Activated naive CD8-positive, alpha-beta T cell treated with anti-CD3 and anti-CD28 coated beads, Interleukin-2, amount 50 U/mL, for 24 hours (primary cell): ENCODE results near the gene TCAP.
A peak's percentile ranks its signal among the peaks of the same experiment; 100 is the strongest.

ENCODE experiments used
- ATAC-seq: fragments of 150-1000 bp; cut with Tn5 transposase; one replicate; pipeline ENCODE4 v1.10.0; 2021
- DNase-seq: peaks from one replicate; pipeline ENCODE4 v3.0.0; 2021
- H3K27ac Mint-ChIP-seq: one replicate; pipeline ENCODE4 v1.8.0; 2021; ENCODE audit warnings: mild to moderate bottlenecking, mixed read lengths
- H3K27me3 Mint-ChIP-seq: one replicate; pipeline ENCODE4 v1.8.0; 2021; ENCODE audit warnings: mixed read lengths
- H3K36me3 Mint-ChIP-seq: one replicate; pipeline ENCODE4 v1.8.0; 2021; ENCODE audit warnings: low read depth, mixed read lengths
- H3K4me1 Mint-ChIP-seq: one replicate; pipeline ENCODE4 v1.8.0; 2021; ENCODE audit warnings: mixed read lengths
- H3K4me3 Mint-ChIP-seq: one replicate; pipeline ENCODE4 v1.8.0; 2021; ENCODE audit warnings: mild to moderate bottlenecking, moderate library complexity, mixed read lengths
- H3K9me3 Mint-ChIP-seq: one replicate; pipeline ENCODE4 v1.8.0; 2021; ENCODE audit warnings: mixed read lengths

Gene TCAP

DNA sequence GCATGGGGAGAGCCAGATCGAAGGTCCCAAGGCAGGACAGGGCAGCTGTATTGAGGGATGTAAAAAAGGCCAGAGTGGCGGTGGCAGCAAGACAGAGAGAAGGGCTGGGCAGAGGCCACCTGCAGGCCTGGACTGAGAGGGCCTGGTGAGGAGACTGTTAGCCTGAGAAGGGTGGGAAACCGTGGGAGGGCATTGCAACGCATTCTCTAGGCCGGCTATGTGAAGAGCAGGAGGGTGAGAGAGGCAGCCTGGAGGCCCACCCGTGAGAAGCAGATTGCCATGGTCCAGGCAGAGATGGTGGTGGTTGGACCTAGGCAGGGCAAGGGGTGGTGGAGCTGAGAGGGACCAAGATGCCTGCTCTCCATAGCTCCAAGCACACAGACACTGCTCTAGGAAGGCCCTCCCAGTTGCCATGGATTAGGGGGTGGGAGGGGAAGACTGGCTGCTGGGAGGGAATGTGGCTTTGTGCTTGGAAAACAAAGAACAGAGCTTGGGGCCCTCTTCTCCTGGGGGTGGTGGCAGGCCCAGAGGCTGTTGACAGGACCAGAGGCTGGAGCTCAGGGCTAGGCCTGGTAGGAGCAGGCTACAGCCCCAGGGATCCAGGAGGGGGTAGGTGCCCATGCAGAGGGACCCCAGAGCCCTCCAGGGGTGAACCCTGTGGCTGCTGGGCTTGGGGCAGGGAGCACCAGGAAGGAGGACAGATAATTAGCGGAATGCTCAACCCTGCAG lies 12.4 kb upstream of the TCAP start:
- Mint-ChIP-seq H3K27ac (peak overlapping the region; percentile 21), H3K4me1 (peaks cover 24% of the 10 kb centered on the region)

DNA sequence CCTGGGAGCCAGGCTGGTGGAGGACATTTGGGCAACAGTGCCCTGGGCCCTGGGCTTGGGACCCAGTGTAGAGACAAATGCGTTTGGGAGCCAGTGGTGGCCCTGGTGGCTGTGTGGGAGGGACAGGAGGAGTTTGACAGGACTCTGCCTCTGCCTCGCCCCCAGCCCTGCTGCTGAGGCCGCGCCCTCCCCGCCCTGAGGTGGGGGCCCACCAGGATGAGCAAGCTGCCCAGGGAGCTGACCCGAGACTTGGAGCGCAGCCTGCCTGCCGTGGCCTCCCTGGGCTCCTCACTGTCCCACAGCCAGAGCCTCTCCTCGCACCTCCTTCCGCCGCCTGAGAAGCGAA lies 11.9 kb upstream of the TCAP start:
- Mint-ChIP-seq H3K27me3 (no peaks in the 10 kb centered on the region), H3K36me3 (peaks cover 12% of the 10 kb centered on the region), H3K27ac (no peak overlapping the region), H3K9me3 (no peaks in the 10 kb centered on the region), H3K4me1 (peaks cover 26% of the 10 kb centered on the region), H3K4me3 (no peak overlapping the region)
- ATAC-seq: no peak
- DNase-seq: no peak

More for the DNA sequence above, 12.4 kb upstream of the TCAP start:
- Mint-ChIP-seq H3K4me3 (no peak overlapping the region), H3K27me3 (no peaks in the 10 kb centered on the region), H3K36me3 (peaks cover 12% of the 10 kb centered on the region), H3K9me3 (no peaks in the 10 kb centered on the region)
- DNase-seq (no peak), ATAC-seq (no peak)

DNA sequence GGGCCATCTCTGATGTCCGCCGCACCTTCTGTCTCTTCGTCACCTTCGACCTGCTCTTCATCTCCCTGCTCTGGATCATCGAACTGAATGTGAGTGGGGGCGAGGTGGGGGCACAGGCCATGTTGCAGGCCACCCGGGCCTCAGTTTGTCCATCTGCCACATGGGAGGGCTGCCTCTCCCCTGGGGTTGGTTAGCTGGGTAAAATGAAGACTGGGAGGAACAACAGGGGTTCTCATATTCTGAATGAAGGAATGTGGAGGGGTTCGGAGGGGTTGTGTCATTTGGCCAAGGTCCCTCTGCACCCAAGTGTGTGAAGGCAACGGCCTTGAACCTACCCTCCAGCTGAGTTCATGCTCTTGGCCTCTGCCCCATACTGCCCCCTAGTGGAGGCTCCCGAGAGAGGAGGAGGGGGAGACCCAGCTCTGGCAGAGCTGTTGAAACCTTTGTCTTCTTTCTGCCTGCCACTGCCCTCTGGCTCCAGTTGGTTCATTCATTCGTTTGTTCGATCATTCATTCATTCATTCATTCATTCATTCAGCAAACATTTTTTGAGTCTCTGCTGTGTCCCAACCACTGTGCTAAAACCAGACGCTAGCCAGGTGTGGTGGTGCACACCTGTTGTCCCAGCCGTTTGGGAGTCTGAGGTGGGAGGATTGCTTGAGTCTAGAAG lies 11.4 kb upstream of the TCAP start:
- Mint-ChIP-seq H3K4me3 (no peak overlapping the region), H3K27me3 (no peaks in the 10 kb centered on the region), H3K4me1 (peaks cover 30% of the 10 kb centered on the region), H3K9me3 (no peaks in the 10 kb centered on the region), H3K27ac (no peak overlapping the region), H3K36me3 (peaks cover 12% of the 10 kb centered on the region)
- peak; percentile 87 for DNase-seq
- peak; percentile 79 for ATAC-seq

DNA sequence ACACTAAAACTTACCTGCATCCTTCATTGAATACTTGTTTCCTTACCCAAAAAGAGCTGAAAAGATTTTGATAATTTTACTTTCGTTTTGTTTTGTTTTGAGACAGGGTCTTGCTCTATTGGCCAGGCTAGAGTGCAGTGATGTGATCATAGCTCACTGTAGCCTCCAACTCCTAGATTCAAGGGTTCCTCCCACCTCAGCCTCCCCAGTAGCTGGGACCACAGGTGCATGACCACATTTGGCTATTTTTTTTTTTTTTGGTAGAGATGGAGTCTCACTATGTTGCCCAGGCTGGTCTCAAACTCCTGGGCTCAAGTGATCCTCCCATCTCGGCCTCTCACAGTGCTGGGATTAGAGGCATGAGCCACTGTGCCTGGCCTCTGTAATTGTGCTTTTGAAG lies 10.0 kb upstream of the TCAP start:
- Mint-ChIP-seq H3K36me3 (peaks cover 9% of the 10 kb centered on the region), H3K9me3 (no peaks in the 10 kb centered on the region), H3K27me3 (no peaks in the 10 kb centered on the region), H3K4me1 (peaks cover 38% of the 10 kb centered on the region), H3K27ac (no peak overlapping the region), H3K4me3 (no peak overlapping the region)
- ATAC-seq: no peak
- no peak for DNase-seq

DNA sequence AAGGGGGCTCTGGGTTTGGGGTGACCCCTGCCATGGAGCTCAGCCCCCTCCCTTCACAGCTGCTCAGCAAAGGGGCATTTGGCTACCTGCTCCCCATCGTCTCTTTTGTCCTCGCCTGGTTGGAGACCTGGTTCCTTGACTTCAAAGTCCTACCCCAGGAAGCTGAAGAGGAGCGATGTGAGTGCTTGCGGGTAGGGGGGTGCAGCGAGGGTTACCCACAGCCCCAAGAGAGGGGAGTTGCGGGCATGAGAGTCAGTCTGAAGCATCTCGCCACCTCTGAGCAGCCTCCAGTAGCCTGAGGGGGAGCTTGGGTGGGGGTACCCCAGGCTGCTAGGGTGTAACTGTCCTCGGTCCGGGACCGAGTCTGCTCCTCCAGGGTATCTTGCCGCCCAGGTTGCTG lies 6.8 kb upstream of the TCAP start:
- H3K4me3 Mint-ChIP-seq: no peak overlapping the region
- H3K27me3 Mint-ChIP-seq: no peaks in the 10 kb centered on the region
- H3K9me3 Mint-ChIP-seq: no peaks in the 10 kb centered on the region
- no peak overlapping the region for H3K27ac Mint-ChIP-seq
- H3K36me3 Mint-ChIP-seq: peaks cover 7% of the 10 kb centered on the region
- peaks cover 22% of the 10 kb centered on the region for H3K4me1 Mint-ChIP-seq
- DNase-seq (no peak), ATAC-seq (no peak)

DNA sequence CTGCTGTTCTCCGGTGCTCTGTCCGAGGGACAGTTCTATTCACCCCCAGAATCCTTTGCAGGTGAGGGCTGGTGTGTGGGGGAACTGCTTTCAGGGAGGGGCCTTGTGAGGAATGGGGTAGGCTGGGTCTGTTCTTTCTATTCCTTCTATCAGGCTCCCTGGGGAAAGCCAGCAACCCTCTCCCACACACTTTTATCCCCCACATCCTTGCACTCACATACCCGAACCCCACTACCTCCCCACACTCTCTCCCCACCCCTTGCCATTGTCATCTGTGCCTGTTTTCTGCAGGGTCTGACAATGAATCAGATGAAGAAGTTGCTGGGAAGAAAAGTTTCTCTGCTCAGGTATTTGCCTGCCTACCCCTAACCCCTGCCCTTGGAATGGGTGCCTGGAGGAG lies 6.4 kb upstream of the TCAP start:
- no peak for DNase-seq
- no peaks in the 10 kb centered on the region for H3K27me3 Mint-ChIP-seq
- peaks cover 22% of the 10 kb centered on the region for H3K4me1 Mint-ChIP-seq
- peaks cover 7% of the 10 kb centered on the region for H3K36me3 Mint-ChIP-seq
- no peak overlapping the region for H3K4me3 Mint-ChIP-seq
- no peak for ATAC-seq
- no peaks in the 10 kb centered on the region for H3K9me3 Mint-ChIP-seq
- no peak overlapping the region for H3K27ac Mint-ChIP-seq

DNA sequence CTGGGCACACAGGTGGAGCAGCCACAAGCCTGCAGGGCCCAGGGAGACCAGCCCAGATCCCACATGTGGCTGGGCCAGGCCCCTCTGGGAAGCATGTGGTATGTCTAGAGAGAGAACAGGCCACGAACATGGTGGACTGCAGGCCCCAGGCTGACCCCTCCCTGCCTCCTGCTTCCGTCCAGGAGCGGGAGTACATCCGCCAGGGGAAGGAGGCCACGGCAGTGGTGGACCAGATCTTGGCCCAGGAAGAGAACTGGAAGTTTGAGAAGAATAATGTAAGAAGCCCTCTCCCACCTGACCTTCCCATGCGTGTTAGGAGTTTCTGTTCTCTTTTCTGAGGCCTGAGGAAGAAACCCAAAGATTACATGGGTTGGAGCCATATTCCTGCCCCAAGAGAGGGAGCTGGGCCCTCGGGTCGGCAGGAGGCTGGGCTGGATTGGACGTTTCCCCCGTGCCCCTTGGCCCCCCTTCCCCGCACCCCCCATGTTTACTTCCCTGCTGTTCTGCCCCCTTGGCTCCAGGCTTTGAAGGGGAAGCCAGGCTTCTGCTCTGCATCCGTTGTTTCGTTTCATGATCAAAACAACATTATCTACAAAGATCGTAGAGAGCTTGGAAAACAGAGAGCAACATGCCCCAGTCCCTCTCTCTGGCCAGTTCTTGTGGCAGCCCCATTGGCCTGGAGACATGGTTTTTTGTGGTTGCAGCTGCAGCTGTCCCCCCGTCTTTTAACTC lies 5.7 kb upstream of the TCAP start:
- ATAC-seq (no peak), DNase-seq (no peak)
- no peaks in the 10 kb centered on the region for H3K27me3 Mint-ChIP-seq
- peak overlapping the region; percentile 49 for H3K27ac Mint-ChIP-seq
- peaks cover 5% of the 10 kb centered on the region for H3K36me3 Mint-ChIP-seq
- H3K9me3 Mint-ChIP-seq: no peaks in the 10 kb centered on the region
- no peak overlapping the region for H3K4me3 Mint-ChIP-seq
- peaks cover 24% of the 10 kb centered on the region for H3K4me1 Mint-ChIP-seq

DNA sequence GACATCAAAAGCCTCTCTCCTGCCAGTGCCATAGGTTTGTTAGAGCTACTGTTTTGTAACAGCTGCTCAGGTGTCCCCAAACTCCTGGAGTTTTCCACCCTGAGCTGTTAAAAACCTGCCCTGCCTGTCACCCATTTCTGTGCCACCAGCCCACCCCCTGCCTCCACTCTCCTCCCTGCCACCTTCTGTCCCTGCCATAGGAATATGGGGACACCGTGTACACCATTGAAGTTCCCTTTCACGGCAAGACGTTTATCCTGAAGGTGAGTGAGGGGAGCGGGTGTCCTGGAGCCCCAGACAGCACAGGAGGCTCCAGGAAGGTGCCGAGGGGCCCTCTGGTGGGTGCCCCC lies 5.2 kb upstream of the TCAP start:
- H3K9me3 Mint-ChIP-seq: no peaks in the 10 kb centered on the region
- ATAC-seq: no peak
- peaks cover 5% of the 10 kb centered on the region for H3K36me3 Mint-ChIP-seq
- H3K27ac Mint-ChIP-seq: peak overlapping the region; percentile 14
- DNase-seq: no peak
- H3K4me3 Mint-ChIP-seq: no peak overlapping the region
- H3K4me1 Mint-ChIP-seq: peaks cover 24% of the 10 kb centered on the region
- H3K27me3 Mint-ChIP-seq: no peaks in the 10 kb centered on the region

DNA sequence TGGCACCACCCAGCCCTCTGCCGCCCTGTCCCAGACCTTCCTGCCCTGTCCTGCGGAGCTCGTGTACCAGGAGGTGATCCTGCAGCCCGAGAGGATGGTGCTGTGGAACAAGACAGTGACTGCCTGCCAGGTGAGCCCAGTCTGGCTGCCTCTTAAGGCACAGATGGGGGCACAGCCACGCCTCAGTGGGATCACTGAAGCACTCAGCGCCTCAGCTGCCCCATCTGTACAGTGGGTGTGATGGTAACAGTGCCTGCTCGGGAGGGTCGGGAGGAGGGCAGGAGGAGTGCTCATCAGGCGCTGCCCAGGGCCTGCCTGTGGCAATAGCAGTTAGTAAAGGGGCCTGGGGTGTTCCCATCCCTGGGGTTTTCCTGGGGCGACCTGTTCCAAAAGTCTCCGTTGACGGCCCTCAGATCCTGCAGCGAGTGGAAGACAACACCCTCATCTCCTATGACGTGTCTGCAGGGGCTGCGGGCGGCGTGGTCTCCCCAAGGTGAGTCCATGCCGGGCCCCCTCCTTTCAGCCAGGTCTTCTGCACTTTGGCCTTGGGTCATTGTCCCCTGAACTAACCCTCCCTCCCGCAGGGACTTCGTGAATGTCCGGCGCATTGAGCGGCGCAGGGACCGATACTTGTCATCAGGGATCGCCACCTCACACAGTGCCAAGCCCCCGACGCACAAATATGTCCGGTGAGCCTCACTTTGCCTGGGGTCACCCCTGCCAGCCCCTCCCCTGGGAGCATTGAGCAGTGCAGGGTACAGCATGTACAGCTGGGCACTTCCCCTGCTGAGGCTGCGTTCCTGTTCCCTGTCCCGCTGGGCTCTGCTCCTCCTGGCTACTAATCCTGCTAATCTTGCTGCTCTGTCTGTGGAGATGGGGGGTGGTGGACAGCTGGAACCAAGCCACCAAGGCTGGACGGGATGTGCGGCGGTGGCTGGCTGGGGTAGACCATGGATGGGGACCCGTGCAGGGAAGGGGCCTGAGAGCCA lies 4.5 kb upstream of the TCAP start:
- H3K27me3 Mint-ChIP-seq: peaks cover 1% of the 10 kb centered on the region
- peaks cover under 1% of the 10 kb centered on the region for H3K36me3 Mint-ChIP-seq

DNA sequence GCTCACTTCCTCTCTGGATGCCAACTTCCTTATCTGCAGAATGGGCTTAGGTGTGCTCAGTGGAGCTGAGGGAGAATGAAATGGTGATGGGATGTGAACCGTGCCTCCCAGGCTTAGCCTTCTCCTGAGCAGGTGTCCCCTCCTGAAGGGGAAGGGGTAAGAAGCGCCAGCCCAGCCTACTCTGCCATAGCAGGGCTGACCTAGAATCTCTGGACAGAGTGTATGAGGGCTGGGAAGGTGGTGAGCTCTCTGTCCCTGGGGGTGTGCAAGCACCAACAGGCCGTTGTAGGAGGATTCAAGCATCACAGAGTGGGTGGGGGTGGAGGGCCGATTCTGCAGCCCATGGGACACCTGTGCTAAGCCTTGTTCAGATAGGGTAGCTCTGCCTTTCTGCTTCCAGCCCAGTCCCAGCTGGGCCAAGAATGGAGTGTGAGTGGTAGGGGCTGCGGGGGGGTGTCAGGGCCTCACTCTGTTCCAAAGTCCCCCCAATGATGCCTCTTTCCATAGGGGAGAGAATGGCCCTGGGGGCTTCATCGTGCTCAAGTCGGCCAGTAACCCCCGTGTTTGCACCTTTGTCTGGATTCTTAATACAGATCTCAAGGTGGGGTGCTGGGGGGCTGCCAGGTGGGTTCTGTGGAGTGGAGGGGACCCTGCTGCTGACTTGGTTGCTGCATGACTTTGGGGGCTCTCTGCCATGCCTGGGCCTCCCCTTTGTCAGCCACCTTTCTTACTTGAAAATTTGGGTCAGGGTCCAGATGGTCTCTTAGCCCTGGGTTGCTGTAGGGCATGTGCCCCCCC lies 3.2 kb upstream of the TCAP start:
- DNase-seq (no peak), ATAC-seq (no peak)
- Mint-ChIP-seq H3K9me3 (no peaks in the 10 kb centered on the region), H3K27me3 (peaks cover 11% of the 10 kb centered on the region), H3K36me3 (no peaks in the 10 kb centered on the region), H3K4me3 (no peak overlapping the region), H3K27ac (no peak overlapping the region), H3K4me1 (peaks cover 24% of the 10 kb centered on the region)

More for the DNA sequence above, 4.5 kb upstream of the TCAP start:
- Mint-ChIP-seq H3K4me1 (peaks cover 22% of the 10 kb centered on the region), H3K4me3 (no peak overlapping the region), H3K9me3 (no peaks in the 10 kb centered on the region), H3K27ac (no peak overlapping the region)
- DNase-seq (no peak), ATAC-seq (no peak)

DNA sequence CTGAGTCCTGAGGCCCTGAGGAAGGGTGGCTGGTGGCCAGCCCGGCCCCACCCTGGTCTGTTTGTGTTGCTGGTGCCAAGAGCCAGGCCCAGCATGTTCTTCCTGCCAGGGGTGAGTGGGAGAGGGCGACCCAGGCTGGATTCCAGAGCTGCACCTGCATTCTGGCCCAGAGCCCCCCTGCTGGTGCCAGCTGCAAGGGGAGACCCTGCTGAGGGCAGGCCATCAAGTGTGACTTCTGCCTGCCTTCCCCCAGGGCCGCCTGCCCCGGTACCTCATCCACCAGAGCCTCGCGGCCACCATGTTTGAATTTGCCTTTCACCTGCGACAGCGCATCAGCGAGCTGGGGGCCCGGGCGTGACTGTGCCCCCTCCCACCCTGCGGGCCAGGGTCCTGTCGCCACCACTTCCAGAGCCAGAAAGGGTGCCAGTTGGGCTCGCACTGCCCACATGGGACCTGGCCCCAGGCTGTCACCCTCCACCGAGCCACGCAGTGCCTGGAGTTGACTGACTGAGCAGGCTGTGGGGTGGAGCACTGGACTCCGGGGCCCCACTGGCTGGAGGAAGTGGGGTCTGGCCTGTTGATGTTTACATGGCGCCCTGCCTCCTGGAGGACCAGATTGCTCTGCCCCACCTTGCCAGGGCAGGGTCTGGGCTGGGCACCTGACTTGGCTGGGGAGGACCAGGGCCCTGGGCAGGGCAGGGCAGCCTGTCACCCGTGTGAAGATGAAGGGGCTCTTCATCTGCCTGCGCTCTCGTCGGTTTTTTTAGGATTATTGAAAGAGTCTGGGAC lies 2.4 kb upstream of the TCAP start:
- H3K4me1 Mint-ChIP-seq: peaks cover 24% of the 10 kb centered on the region
- ATAC-seq (no peak), DNase-seq (no peak)
- H3K27me3 Mint-ChIP-seq: peaks cover 13% of the 10 kb centered on the region
- no peaks in the 10 kb centered on the region for H3K9me3 Mint-ChIP-seq
- no peaks in the 10 kb centered on the region for H3K36me3 Mint-ChIP-seq
- no peak overlapping the region for H3K27ac Mint-ChIP-seq
- H3K4me3 Mint-ChIP-seq: no peak overlapping the region

DNA sequence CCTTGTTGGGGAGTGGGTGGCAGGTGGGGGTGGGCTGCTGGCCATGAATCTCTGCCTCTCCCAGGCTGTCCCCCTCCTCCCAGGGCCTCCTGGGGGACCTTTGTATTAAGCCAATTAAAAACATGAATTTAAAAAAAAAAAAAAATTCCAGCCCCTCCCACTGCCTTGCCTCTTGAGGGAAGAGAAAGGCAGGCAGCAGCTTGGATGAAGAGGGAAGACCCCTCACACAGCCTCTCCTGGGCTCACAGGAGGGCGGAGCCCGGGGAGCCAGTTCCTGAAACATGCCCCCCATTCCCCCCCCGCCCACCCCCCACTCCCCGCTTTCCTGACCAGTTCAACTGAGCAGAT lies 1.8 kb upstream of the TCAP start:
- Mint-ChIP-seq H3K9me3 (no peaks in the 10 kb centered on the region), H3K27ac (no peak overlapping the region), H3K27me3 (peaks cover 13% of the 10 kb centered on the region), H3K36me3 (no peaks in the 10 kb centered on the region), H3K4me3 (no peak overlapping the region), H3K4me1 (peaks cover 22% of the 10 kb centered on the region)
- ATAC-seq: no peak
- no peak for DNase-seq
